NCI-H128 (cell line): Measurements from ENCODE around the gene MRGPRD.

ENCODE experiments used
- DNase-seq: peaks from one replicate; lab custom pipeline; 2025; ENCODE audit not compliant: unreplicated experiment; lab: John Stamatoyannopoulos, UW

MRGPRD gene, protein sequence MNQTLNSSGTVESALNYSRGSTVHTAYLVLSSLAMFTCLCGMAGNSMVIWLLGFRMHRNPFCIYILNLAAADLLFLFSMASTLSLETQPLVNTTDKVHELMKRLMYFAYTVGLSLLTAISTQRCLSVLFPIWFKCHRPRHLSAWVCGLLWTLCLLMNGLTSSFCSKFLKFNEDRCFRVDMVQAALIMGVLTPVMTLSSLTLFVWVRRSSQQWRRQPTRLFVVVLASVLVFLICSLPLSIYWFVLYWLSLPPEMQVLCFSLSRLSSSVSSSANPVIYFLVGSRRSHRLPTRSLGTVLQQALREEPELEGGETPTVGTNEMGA

DNA sequence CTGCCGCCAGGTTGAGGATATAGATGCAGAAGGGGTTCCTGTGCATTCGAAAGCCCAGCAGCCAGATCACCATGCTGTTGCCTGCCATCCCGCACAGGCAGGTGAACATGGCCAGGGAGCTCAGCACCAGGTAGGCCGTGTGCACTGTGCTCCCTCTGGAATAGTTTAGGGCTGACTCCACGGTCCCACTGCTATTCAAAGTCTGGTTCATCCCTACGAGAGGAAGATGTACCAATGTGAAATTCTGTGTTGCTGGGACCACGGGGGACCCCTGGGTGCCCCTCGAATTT, at the start of gene MRGPRD:
Gene MRGPRD, minus strand, starts transcription at position 211 of the 290 bp plus-strand sequence. Its CDS starts 0 bp downstream, at position 211.
- no peak for DNase-seq

DNA sequence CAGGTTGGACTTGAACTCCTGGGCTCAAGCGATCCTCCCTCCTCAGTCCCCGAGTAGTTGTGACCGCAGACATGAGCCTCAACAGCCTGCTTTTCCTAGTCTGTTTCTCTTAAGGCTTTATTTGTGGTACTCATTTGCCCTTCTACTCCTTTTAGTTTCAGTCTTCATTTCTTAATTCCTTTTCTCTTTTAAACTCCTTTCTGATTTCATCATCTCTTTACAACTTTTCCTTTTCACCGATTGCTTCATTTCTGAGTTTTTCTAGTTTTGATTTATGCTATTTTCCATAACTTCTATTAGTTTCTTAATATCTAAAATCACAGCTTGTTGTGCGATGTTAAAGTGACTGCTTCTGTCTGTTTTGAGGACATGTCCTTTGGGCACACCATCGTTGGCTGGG, 49.5 kb upstream of the MRGPRD start:
- DNase-seq = no peak

DNA sequence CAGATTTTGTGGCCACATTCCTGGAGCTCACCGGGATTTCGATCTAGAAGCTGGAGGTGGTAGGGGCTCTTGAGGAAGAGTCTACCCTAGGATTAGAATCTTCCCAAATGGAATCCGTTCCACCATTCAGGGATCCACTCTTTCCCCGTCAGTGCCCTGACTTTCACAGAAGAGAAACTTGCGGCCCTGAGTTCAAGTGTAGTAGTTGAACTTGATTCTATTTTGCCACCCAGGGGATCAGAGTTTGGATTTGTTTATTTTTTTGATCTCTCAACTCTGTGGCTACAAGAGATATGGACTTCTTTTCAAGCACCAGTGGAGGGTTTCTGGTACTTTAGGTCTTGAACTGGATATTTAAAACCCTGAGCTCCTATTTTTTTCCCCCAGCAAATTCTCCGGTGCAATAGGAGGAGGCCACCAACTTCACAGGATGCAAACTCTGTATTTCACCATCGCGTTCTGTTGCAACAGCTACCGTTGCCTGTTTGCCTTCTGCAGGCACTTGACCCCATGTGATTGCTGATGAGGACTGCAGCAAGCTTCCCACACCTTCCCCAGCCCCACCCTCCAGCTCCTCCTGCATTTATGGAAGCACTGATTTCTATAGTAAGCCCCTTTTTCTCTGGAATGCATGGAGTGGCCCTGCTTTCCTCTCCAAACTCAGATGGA, 47.1 kb upstream of the MRGPRD start:
- no peak for DNase-seq

DNA sequence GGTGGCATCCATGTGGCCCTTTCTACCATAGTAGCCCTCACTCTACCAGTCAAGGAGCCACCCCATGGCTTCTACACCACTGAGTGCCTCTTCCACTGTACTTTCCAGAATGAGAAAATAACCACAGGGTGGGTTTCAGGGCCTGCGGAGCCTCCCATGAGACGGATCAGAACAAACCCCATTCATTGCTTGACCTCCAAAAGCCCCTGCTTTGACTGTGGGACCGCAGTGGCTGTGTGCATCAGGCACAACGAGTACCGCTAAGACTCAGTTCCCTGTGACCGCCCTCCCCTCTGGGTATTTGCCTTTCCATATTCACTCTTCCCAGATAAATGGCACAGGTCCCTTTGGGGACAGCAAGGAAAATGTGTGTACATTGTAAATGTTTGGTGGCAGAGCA, 43.7 kb upstream of the MRGPRD start:
- DNase-seq = no peak

DNA sequence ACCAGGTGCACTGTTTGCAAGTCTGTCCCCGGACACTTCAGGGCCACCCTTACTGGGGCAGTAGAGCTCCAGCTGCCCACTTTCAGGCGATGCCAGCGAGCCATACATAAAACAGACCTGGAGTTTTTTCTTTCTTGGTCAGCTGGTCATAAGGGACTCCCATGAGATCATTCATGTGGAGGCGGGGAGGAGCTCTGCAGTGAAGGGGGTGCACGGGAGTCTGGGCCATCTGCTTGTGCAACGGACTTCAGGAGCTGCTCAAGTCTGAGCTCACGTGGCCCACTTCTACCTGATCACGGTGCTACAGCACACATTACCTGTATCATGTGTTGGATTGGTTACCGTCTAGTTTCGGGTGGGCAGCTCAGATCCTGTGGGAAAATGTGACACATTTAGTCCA, 41.5 kb upstream of the MRGPRD start:
- no peak for DNase-seq

DNA sequence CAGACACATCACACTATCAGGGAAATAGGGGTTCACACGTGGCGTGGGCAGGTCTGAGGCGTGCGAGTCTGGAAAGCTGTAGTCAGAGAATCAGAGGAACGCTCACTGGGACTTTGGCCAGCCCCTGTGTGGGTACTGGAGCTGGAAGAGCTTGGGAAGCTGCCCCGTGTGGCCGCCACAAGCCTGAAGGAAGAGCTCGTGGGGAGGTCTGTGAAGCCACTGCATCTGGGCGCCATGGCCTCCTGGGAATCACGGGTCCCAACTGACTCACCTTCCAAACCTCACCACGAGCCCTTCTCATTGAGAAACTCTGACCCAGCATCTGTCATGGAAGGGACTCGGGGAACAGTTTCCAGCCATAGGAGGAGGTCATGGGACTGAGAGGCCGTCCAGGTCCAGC, 38.1 kb upstream of the MRGPRD start:
- no peak for DNase-seq

DNA sequence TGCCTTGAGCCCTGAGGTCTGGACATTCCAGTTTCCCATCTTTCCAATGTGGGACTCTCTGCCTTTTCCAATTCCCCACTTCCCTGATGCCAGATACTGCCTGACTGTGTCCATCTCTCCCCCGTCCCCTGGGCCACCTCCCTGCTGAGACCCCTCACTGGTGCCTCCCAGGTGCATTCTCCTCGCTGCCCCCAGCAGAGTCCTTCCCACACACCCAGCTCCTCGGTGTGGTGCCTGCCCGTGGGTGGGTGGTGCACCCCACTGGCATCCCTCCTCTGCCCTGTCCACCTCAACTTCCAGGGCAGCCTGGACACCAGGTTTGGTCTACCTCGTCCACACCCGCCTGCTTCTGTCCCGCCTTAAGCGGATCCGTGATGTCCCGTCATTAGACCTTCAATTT, 37.2 kb upstream of the MRGPRD start:
- no peak for DNase-seq

DNA sequence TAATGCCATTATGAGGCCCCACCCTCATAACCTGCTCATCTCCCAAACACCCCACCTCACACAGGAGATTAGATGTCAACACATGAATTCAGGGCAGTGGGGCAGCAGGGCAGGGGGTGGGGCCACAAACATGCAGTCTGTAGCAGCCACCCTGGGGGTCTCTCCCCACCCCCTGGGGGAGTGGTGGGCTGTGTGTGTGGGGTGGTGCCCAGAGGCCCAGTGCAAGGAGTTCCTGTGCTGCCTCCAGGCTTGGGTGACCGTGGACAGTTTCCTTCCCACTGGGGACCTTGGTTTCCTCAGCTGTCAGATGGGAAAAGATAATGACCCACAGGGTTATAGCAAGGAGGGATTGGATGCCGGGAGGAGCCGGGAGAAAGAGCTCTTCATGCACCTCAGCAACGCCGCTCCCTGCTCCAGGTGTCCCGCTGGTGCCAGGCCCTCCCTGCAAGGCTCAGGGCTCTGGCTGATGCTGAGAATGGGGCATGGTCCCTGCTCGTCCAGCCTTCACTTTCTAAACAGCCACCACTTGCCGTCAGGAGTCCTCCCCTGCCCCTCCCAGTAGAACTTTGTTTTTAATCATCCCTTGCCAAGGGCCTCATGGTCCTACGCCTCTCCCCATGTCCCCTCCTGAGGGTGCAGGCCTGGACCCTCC, 34.2 kb upstream of the MRGPRD start:
- DNase-seq = no peak

DNA sequence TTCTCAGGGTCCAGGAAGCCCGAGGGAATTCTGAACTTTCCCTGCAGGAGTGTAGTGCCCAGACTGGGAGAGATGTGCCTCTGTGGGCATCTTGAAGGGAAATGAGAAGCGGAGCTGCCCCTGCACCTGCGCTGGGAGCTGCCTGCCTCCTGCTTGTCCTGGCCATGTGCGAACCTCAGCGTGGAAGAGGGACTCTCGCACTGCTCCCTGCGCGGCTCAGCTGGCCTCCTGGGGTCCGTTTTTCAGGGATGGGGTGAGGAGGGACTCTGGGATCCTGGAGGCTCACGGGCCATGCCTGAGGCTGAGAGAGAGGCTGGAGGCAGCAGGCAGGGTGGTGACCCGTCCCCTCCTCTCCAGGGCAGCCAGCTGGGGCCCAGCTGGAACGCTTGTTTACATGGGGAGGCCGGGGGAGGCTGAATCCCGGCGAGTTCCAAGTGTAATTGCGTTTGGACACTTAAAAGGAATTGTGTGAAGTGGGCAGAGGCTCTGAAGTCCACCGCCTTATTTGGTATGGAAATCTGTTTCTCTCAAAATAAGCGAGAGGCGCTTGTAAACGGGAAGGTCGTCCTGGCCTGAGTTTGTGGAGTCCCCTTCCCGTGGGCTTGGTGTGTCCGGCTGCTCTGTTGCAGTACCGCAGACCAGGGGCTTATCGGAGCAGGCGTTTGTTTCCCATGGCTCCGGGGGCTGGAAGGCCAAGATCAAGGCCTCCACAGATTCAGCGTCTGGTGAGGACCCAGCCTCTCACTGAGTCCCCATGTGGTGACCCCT, 33.5 kb upstream of the MRGPRD start:
- no peak for DNase-seq

DNA sequence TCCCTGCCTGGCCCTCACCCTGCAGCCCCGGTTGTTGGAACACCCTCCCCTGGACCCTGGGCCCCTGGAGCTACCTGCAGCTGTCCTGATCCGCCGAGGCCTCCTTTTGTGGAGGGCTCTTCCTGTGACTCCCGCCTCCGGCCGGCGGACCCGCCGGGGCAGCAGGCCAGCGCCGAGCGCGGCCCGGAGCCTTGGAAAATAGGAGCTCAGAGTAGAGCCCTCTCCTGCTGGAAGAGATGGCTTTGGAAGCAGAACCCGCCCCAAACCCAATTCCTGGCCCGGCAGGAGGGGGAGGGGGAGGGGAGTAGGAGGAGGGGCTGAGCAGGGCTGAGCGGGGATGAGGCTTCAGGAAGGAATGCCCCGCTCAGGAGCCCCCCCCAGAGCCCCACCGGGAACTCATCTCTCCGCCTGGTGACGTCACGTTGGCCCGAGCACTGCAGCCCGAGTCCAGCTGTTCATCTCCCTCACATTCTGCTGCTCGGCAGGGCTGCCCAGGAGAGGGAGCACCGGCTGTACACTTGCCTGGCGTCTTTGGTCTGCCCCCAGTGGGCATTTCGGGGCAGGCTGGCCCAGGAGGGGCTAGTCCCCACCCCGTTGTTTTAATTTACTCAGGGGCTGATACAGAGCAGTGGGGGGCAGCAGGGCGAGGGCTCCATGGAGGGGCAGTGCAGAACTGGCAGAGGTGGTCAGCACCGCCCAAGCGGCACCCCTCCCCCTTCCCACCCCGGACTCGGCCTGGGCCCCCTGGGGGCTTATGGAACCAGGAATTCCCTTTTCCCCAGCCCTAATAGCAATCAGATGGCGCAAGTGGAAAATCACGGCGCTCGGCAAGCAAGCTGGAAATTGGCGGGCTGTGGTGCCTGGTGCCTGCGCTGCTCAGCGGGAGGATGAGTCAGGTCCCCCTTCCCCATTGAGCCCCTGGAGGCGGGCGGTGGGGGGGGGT, 32.5 kb upstream of the MRGPRD start, which contains the start of gene MRGPRF:
Gene MRGPRF, minus strand, starts transcription at position 238 of the 943 bp plus-strand sequence. CDS start 3,345 bp downstream, outside the sequence.
- DNase-seq = no peak

DNA sequence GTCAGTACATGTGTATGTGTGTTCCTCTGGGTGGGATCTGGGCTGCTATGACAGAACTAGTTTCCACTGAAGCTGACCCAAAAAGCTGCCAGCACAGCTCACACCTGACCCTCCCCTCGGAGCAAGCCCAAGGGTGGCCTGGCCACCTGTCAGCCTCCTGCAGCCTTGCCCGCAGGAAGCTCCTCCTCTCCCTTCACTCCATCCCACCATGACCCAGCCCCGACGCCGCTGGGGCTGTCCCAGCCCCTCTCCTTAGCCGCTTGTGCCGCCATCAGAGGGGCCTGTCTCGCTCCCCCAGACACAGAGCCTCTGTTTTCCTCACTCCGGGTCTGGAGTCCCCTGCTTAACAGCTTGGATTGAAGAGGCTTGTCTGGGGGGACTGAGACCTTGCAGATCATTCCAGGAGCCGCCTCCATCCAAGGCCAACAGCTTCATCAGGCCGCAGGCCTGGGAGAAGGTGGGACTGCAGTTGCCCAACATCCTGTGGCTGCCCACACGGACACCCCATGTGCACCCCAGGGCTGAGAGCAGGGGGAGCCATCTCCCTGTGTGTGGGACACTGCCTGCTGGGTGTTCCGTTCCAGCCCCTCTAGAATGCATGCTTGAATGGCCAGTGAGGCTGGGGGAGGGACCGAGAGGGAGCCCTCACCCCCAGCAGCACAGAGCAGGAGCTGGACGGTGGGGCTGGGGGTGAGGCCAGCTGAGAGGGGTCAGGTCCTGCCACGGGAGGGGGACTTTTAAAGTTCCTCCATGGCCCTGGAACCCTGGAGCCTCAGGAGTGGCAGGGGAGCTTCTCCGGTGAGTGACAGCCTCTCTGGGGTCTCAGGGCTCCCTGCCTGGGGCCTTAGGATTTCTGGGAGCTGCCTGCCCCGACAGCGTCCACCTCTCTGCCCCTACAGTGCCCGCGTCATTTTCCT, 31.6 kb upstream of the MRGPRD start:
- DNase-seq = no peak

DNA sequence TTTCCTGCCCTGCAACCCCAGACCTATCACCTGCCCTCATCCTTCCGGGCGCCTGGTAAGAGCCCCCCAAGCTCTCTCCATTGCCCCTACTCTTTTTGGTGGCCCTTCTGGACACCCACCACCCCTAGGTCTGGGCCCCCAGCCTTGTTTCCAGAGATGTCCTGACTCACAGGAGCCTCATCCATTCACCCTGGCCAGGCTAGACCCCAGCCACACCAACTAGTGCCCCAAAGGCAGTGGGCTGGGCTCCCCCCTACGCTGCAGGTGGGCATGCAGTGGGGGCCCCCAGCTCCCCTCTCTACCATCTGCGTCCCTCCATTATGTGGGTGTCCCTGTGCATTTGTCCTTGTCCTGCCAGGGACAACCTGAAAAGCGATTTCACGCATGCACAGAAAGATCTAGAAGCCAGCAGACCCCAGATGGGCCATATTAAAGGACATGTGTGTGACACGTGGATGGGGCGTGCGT, 30.9 kb upstream of the MRGPRD start:
- DNase-seq = no peak

DNA sequence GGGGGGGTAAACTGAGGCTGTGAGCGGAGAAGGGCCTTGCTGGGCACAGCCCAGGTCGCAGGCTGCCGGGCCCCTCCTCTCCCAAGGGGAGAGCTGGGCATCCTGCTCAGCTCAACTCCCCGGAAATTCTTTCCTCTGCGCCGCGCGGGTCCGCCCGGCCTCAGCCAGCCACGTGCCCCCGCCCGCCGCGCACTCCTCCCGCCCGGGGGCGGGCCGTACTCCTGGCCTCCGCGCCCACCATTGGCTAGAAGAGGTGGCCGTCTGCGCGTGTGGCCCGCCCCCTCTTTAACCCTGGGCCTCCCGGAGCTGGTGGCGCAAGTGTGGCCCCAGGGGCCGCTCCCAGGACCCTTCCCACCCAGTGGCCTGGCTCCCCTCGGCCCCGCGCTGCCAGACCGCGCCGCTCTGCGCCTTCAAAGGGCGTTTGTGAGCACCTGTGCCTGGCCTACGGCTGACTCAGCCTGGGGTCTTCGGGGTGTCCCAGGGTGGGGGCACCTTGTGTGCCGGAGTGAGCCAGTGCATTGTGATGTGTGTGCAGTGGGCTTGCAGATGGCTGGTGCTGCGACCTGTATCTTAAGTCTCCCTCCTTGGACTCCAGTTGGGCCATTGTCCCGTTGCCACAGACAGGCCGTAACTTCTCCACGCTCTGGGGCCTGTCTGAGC, 30.3 kb upstream of the MRGPRD start:
- DNase-seq = no peak

DNA sequence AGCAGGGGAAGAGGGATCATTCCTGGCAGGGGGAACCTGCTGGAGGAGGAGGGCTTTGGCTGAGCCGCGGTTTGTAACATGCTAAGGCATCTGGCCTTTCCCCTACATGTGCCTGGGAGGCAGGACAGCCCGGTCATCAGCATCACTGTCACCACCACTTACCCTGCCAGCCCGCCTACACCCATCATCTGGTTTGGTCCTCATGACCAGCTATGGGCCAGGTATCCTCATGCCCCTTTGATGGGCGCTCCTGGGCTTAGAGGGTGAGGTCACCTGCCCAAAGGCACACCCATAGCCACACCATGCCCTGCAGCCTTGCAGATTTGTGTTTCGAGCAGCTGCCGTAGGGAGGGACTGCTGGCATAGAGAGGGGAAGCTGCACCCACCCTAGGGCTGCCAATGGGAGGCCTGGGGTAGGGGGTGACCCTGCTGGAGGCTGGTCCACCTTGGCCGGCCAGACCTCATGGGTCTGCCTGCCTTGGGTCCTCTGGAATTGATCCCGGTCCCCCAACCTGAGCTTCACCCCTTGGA, 29.6 kb upstream of the MRGPRD start:
- no peak for DNase-seq

DNA sequence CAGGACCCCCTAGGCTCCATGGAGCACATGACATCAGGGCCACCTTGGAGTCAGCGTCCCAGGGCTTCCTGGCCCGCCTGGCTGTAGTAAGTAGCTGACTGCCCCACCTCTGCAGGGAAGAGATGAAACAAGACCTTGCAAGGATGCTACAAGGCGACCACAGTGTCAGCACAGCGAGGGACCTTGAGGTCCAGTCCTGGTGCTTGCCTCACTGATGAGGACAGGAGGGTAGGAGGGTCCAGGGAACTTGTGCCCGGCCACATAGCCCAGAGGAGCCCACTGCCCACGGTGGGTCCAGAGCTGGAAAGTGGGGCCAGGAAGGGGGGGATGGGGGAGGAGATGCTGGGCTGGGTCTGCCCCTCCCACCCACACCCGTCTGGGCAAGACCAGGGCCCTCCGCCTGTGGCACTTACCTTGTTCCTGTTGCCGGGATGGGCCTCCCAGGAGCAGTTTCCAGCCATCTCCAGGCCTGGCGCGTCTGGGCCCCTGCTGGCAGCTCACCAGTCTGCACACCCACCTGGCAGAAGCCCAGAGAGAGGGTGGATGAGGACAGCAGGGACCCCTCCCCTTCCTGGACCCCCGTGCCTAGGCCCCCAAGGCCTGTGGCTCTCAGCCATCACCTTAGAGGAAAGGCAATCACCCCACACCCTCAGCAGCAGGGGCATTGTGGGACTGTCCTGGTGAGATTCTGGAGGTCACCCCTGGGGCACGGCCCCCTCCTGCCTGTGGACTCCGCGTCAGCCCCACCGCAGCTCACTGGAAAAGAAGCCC, 28.8 kb upstream of the MRGPRD start:
- no peak for DNase-seq

DNA sequence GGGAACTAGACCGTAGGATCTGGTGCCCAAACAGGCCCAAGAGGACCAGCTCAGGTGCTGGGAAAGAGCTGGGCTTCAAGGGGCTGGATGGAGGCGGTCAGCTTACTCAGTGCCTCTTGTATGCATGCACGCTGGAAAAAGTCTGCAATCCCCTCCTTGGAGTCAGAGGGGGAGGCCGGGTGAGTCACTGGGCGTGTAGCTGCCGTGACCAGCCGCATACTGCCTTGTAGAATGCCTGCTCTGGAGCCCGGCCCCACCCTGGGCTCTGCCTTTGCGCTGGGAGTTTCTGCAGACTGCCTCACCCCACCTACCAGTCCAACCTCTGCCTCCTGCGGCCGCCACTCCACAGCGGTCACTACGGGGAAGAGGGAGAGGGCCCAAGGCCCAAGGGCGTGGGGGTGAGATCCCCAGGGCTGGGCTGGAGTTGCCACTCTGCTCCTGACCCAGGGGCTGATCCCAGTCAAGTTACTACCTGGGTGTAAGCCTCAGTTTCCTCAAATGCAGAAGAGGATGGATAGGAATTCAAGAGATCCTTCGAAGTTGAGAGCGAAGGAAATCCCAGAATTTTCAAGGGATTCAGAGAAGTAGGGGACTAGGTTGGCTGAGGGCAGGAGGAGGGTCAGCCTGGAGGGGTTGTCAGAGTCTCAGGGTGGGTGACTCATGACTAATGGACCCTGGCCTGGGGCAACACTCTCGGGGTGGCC, 28.1 kb upstream of the MRGPRD start:
- no peak for DNase-seq

DNA sequence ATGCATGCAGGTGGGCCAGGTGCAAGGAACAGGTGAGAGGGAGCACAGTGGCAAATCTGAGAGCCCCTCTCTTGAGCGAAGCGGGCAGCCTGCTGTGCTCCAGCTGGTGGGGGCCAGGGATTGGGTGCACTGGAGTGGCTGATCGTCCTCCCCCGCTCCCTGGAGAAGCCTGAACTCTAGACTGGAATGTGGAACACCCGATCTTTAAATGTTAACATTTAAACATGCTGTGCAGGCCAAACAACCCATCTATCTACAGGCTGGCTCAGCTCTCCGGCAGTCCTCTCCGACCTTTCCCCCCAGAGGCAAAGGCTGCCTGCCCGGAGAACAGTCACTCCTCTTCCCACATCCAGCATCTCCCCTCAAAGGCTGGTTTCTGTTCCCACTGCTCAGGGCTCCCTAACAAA, 27.2 kb upstream of the MRGPRD start:
- peak; percentile 10 for DNase-seq
